Ascending aorta (tissue), 2 donors: Measurements from ENCODE around the gene SLC7A8. TPM values are rescaled to one million over a fixed set of nuclear protein-coding genes. Genes with fewer than 3 reads are reported as not detected.

Source experiments
- DNase-seq, 2 donors: peaks; one replicate each; pipeline ENCODE4 v3.0.0-alpha.2; 2019; ENCODE audit warnings: low spot score in 2 of 2
- H3K27ac ChIP-seq, 2 donors: fragments of 200-600 bp; sonication (generic); one replicate each; pipeline ENCODE4 v1.5.1; 2016 to 2017; ENCODE audit warnings: mild to moderate bottlenecking in 1 of 2
- H3K27me3 ChIP-seq: fragments of 200-600 bp; sonication (generic); one replicate; pipeline ENCODE4 v1.5.1; 2017
- H3K36me3 ChIP-seq, 2 donors: fragments of 200-600 bp; sonication (generic); one replicate each; pipeline ENCODE4 v1.5.1; 2016
- H3K4me1 ChIP-seq, 2 donors: fragments of 200-600 bp; sonication (generic); one replicate each; pipeline ENCODE4 v1.5.1; 2016 to 2017; ENCODE audit warnings: mild to moderate bottlenecking in 1 of 2
- H3K4me3 ChIP-seq, 2 donors: fragments of 200-600 bp; sonication (generic); one replicate each; pipeline ENCODE4 v1.5.1; 2016 to 2017; ENCODE audit warnings: mild to moderate bottlenecking in 1 of 2
- H3K9me3 ChIP-seq, 2 donors: fragments of 200-600 bp; sonication (generic); one replicate each; pipeline ENCODE4 v1.5.1; 2016
- intact Hi-C: fragments of 100-400 bp; cut with DNase I; formaldehyde crosslinking; loops from one replicate; pipeline ENCODE4 v1.15.1; 2023
- total RNA-seq: library from RNA; depleted of rRNA; stranded (reverse); fragments of >200 nt; gene quantifications from one replicate; pipeline ENCODE4 v1.1.0, GENCODE V29; 2016
- TF ChIP-seq, protein P1 (sequence below), 3 experiments: fragments of 200-600 bp in 2 of 3; fragments of 450-650 bp in 1 of 3; sonication (generic) in 2 of 3; IDR thresholded peaks; one replicate each; pipeline ENCODE4 v1.5.1; 2016 to 2019; ENCODE audit warnings: antibody characterized with exemption in 3 of 3, mild to moderate bottlenecking in 1 of 3, moderate library complexity in 1 of 3

The SLC7A8 gene
- total RNA-seq, 1 donor from 2014 or later, result 59.9 TPM

DNA sequence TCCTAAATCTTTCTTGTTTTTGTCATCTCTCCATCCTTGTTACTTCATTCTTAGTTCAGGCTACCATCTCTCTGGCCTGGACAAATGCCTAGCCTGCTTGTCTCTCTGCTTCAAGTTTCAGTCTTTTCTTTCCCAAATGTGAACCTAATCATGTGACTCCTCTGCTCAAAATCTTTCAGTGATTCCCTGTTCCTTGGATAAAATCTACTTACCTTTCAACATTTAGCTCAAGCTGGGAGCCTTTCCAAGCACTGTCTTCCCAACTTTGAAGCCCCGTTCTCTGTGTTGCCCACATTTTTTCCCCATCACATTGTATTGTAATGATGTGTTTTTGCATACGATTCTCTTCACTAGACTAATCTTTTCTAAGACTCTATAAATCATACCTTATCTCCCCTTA lies 24.7 kb downstream of the SLC7A8 start:
- no peaks in the 10 kb centered on the region for H3K9me3 ChIP-seq
- no peaks in the 10 kb centered on the region for H3K27me3 ChIP-seq
- H3K27ac ChIP-seq, result no peak overlapping the region
- peaks cover 3 to 20% of the 10 kb centered on the region in 2 donors for H3K4me1 ChIP-seq
- intact Hi-C loops, result loop anchor here (10.0 kb wide), 1 partner anchor 324 kb away; the partner anchor contains the start of gene MMP14
- TF ChIP-seq, protein P1, sequence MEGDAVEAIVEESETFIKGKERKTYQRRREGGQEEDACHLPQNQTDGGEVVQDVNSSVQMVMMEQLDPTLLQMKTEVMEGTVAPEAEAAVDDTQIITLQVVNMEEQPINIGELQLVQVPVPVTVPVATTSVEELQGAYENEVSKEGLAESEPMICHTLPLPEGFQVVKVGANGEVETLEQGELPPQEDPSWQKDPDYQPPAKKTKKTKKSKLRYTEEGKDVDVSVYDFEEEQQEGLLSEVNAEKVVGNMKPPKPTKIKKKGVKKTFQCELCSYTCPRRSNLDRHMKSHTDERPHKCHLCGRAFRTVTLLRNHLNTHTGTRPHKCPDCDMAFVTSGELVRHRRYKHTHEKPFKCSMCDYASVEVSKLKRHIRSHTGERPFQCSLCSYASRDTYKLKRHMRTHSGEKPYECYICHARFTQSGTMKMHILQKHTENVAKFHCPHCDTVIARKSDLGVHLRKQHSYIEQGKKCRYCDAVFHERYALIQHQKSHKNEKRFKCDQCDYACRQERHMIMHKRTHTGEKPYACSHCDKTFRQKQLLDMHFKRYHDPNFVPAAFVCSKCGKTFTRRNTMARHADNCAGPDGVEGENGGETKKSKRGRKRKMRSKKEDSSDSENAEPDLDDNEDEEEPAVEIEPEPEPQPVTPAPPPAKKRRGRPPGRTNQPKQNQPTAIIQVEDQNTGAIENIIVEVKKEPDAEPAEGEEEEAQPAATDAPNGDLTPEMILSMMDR (IDR thresholded peaks at IDR 0.05), result no peak
- peaks cover 4 to 23% of the 10 kb centered on the region in 2 donors for H3K36me3 ChIP-seq
- no peak overlapping the region for H3K4me3 ChIP-seq
- no peak for DNase-seq

DNA sequence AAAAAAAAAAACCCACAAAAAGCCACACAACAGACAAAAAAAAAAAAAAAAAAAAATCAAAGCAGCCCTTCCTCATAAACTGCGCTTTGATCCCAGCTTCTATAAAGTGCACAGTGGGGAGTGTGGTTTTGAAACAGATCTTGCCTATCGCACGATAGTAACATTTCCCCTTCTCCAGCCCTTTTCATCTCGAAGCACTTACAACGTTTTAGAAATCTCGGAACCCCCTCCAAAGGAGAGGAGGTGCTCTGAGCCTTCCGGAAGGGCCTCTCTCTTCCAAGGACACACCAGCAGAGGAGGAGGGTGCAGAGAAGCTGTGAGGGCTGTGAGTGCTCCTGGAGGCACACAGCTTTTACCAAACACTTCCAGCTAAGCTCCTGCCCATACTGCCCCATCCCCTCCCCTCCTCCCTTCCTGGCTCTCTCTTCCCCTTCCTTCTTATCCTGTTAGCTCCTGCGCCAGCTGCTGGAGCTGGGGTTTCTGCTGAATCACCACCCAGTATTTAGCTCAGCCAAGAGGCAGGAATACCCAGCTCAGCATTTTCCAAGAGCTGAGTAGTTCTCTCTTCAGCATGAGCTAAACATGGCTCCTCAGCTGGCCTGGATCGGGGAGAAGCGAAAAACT lies 28.4 kb downstream of the SLC7A8 start:
- intact Hi-C loops, result loop anchor here (1.0 to 10.0 kb wide), 5 partner anchors 13 to 320 kb away; partner anchors contain the start of genes ACIN1, C14orf119 and MMP14
- H3K4me3 ChIP-seq, result peak overlapping the region; percentile 35 to 43
- DNase-seq, result peak; percentile 70 to 95

DNA sequence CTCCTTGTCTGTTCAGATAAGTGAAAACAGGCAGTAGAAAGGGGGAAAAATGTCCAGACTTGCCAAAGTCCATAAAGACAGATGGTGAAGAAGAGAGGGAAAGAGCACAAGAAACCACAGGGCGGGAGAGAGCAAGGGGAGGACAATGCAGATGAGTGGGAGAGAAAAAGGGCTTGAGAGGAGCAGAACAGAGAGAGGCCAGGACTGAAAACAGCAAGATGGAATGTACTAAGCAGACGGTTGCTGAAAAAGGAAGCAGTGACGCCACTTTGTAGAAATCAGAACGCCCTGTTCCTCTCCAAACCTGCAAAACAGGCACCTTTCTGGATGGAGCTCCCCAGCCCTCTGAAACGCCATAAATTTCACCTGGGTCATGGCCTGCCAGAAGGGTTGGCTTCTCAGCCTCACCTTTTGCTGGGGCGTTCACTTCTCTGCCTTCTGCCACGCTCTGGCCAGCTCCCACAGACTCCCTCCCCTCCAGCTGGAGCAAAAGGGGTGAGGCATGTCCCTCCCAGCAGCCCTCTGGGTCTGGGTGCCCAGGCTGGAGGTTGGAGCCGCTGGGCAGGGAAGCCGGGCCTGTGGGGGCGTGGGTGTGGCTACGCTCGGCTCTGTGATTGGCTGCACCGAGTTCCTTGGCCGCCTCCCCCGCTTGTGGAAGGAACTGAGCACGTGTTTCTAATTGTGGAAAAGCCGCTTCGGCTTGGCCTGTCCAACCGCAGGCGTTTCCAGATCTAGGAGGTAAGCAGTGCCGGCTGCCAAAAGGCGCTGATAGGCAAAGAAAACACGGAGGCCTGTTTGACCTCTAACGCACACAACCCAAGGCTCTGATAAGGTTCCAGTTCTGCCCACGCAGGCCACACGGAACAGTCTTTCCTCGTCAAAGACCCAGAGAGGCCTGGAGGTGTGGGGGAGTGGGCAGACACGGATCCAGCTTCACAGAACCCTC lies 29.3 kb downstream of the SLC7A8 start:
- peak; percentile 79 to 96 for DNase-seq
- TF ChIP-seq, protein P1 (IDR thresholded peaks at IDR 0.05), result no peak
- Histone ChIP-seq H3K4me3 (peak overlapping the region; percentile 35 to 43), H3K27ac (peak overlapping the region; percentile 89 to 93), H3K36me3 (peaks cover 6 to 11% of the 10 kb centered on the region in 2 donors), H3K9me3 (no peaks in the 10 kb centered on the region), H3K4me1 (peaks cover 3 to 42% of the 10 kb centered on the region in 2 donors), H3K27me3 (no peaks in the 10 kb centered on the region)
- intact Hi-C loops, result loop anchor here (1.0 to 10.0 kb wide), 4 partner anchors 12 to 319 kb away; partner anchors contain the start of genes ACIN1, C14orf119 and MMP14

More for the DNA sequence above, 28.4 kb downstream of the SLC7A8 start:
- Histone ChIP-seq H3K9me3 (no peaks in the 10 kb centered on the region), H3K27me3 (no peaks in the 10 kb centered on the region), H3K27ac (peak overlapping the region; percentile 89 to 93), H3K4me1 (peaks cover 3 to 42% of the 10 kb centered on the region in 2 donors), H3K36me3 (peaks cover 10 to 17% of the 10 kb centered on the region in 2 donors)
- TF ChIP-seq, protein P1 (IDR thresholded peaks at IDR 0.05), result no peak

DNA sequence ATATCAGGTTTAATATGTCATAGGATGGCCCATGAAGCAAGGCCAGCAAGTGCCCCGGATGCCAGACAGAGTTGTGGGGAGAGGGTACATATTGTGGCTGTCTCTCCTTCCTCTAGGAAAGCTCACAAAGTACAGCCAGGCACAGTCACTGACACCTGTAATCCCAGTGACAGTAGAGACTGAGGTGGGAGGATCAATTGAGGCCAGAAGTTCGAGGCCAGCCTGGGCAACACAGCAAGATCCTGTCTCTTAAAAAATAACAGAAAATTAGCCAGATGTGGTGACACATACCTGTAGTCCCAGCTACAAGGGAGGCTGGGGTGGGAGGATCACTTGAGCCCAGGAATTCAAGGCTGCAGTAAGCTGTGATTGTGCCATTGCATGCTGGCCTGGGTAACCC lies 32.1 kb downstream of the SLC7A8 start:
- intact Hi-C loops, result loop anchor here (10.0 kb wide), 1 partner anchor 317 kb away; the partner anchor contains the start of gene MMP14
- no peaks in the 10 kb centered on the region for H3K27me3 ChIP-seq
- H3K4me3 ChIP-seq, result no peak overlapping the region
- no peaks in the 10 kb centered on the region for H3K9me3 ChIP-seq
- H3K27ac ChIP-seq, result peak overlapping the region in 1 of 2 donors; percentile 93
- TF ChIP-seq, protein P1 (IDR thresholded peaks at IDR 0.05), result no peak
- peaks cover 6 to 18% of the 10 kb centered on the region in 2 donors for H3K36me3 ChIP-seq
- no peak for DNase-seq
- peaks cover 3 to 51% of the 10 kb centered on the region in 2 donors for H3K4me1 ChIP-seq

DNA sequence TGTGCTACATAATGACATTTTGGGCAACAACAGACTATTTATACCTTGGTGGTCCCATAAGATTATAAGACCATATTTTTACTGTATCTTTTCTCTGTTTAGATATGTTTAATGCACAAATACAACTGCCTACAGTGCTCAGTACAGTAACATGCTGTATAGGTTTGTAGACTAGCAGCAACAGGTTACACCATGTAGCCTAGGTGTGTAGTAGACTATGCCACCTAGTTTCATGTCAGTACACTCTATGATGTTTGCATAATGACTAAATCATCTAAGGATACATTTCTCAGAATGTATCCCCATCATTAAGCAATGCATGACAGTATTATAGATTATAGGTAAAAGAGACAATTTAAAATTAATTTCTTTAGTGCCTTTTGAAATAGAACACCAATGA lies 33.7 kb downstream of the SLC7A8 start:
- H3K36me3 ChIP-seq, result peaks cover 6 to 20% of the 10 kb centered on the region in 2 donors
- no peak for DNase-seq
- TF ChIP-seq, protein P1 (IDR thresholded peaks at IDR 0.05), result no peak
- intact Hi-C loops, result loop anchor here (10.0 kb wide), 1 partner anchor 315 kb away; the partner anchor contains the start of gene MMP14
- H3K4me1 ChIP-seq, result peaks cover 0 to 50% of the 10 kb centered on the region in 2 donors
- H3K27me3 ChIP-seq, result no peaks in the 10 kb centered on the region
- H3K4me3 ChIP-seq, result no peak overlapping the region
- H3K27ac ChIP-seq, result no peak overlapping the region
- H3K9me3 ChIP-seq, result no peaks in the 10 kb centered on the region
